HS-27A (cell line): ENCODE measurements around the gene KRTAP4-4.

Experiments used
- DNase-seq: peaks from one replicate; pipeline ENCODE4 v3.0.0-alpha.2; 2012; ENCODE audit warnings: low read depth, missing footprints

KRTAP4-4 gene

GRCh38 chr17:41111151-41111885 lies 49.2 kb downstream of the KRTAP4-4 start:
- DNase-seq: no peak
